ENCODE results near the gene CEP128.

The CEP128 gene

DNA sequence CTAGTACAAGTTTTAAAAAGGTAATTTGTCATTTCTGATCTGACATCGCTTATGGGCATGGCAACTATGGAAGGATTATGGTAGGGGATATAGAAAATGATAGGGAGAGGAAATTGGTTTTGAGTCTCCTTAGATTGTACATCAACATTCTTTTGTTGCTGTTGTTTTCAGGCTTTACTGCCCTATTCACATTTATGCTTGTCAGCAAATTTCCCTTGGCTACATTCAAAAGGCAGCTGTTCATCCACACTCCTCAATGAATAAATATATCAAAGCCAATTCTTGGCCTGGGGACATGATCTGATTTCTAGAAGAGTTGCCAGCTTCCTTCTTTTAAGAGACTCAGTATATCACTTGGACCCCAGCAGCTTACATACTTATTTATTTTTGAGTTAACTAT, 283.4 kb downstream of the CEP128 start:
- no peak for DNase-seq

DNA sequence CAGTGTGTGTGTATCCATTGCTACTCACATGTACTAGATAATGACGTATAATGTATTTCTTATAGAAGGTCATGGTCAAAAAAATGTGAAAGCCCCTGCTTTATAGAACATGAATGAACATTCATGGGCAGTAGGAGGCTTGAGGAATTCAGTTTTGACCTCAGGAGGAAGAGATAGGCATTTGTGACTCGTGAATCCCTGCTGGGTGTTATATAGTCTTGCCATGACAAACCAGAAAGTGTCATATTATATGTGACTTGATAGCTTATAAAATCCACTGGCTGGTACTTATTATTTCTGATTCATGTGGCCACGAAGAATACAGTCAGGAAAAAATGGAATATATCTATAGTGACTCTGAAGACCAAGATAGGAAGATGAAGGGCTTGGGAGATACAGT, 287.6 kb downstream of the CEP128 start:
- no peak for DNase-seq

DNA sequence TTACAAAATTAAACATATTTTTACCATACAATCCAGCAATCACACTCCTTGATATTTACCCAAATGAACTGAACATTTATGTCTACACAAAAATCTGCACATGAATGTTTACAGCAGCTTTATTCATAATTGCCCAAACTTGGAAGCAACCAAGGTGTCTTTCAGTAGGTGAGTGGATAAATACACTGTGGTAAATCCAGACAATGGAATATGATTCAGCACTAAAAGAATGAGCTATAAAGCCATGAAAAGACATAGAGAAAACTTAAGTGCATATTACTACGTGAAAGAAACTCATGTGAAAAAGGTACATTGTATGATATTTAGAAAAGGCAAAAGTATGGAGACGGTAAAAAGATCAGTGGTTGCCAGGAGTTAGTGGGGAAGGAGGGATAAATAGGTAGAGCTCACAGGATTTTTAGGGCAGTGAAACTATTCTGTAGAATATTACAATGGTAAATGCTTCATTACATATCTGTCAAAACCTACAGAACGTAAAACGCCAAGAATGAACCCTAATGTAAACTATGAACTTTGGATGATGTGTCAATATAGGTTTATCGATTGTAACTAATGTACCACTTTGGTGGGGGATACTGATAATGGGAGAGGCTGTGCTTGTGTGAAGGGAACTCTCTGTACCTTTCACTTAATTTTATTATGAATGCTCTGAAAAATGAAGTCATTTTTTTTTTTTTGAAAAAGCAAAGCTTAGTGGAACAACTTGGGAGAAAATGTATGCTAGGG, 295.7 kb downstream of the CEP128 start:
- DNase-seq: no peak

DNA sequence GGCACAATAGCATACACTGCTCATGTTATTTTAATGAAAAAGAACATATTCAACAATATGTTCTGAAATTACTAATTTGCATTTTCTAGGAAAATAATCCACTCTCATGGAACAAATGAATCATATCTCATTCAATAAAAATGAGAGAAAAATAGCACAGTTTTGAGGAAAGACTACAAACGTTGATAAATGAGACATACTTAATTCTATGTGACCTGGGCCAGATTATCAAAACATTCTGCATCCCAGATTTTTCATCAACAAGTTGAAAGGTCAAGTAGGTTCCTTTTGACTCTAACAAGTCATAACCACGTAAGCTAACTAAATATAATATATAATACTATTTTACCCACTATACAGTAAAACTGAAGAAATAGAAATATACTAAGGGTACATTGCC, 296.7 kb downstream of the CEP128 start:
- DNase-seq: no peak

DNA sequence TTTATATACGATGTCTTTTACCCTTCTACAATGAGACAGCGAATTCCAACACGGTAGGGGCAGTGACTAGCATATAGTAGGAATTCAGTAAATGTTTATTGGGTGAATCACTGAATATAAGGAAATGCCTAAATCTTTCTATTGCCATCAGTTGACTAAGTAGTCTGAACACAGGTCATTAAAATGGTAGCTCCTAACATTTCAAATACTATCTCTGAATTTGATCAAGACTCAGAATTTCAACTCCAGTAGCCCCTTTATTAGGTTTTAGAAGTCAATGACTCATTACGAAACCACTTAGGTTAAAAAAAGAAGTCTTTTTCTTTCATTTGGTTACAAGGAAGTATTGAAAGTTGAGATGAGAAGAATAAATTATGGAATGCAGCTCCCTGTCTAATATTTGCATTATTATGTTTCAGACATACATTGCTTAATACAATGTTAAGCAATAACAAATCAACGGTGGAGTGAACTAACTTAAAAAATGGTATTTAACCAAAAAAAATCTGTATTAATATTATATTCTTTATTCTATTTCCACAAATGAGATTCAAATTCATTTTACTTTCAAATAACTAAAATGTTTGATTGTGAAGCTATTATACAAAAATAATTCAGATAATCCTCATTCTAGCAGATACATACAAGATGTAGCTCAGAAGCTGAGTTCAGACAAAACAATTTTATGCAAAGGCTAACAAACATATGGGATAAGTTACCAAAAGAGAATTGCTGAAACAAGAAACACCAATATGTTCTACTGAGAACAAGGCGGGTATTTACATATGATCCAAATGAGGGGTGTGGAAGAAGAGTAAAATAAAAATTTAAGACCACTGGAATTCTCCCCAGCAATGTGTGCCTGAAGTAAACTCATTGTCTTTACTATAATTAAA, 302.7 kb downstream of the CEP128 start:
- no peak for DNase-seq

DNA sequence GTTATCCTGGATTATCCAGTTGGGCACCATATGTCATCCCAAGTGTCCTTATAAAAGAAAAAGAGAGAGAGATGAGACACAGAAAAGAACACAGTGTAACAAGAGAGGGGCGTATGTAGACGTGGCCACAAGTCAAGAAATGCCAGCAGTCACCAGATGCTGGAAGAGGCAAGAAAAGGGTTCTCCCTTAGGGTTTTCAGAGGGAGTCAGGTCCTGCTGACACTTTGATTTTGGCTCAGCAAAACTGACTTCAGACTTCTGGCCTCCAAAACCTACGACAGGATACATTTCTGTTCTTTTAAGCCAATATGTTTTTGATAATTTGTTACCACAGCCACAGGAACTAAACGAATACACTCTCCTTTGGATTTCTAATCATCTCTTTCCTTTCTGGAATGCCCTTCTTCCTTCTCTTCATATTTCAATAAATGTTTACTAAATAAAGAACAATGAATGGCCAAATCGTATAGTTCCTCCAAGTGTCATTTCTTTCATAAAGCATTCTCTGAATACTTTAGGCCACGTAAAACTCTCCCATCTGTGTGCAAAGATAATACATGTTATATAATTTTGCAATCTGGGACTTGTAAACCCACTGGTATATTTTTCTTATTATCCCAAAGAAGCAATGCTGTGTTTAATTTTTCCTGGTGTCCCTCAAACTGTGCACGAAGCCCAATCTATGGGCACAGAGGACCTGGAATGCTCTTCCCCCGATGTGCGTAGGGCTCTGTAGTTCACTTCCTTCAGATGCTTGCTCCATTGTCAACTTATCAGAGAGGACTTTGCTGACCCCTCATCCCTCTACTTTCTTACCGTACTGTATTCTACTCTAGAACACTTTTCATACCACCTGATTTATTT, 303.6 kb downstream of the CEP128 start:
- DNase-seq: no peak

DNA sequence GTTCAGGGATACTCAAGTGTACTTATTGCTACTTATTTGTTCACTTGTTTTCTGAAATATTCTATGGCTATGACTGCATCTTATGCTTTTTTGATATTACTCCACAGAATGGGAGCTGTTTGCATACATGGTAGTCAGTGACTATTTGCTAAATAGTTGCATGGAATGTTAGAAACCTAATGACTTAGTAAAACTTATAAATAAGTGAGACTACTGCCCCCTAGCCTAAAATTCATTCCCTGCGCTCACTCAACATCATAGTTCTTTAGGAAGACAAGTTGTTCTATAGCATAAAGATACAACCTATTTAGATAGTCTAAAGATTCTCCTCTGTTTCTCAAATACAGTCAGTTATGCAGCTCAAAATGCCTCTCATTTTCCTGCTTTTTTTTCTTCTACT, 305.5 kb downstream of the CEP128 start:
- DNase-seq: no peak

DNA sequence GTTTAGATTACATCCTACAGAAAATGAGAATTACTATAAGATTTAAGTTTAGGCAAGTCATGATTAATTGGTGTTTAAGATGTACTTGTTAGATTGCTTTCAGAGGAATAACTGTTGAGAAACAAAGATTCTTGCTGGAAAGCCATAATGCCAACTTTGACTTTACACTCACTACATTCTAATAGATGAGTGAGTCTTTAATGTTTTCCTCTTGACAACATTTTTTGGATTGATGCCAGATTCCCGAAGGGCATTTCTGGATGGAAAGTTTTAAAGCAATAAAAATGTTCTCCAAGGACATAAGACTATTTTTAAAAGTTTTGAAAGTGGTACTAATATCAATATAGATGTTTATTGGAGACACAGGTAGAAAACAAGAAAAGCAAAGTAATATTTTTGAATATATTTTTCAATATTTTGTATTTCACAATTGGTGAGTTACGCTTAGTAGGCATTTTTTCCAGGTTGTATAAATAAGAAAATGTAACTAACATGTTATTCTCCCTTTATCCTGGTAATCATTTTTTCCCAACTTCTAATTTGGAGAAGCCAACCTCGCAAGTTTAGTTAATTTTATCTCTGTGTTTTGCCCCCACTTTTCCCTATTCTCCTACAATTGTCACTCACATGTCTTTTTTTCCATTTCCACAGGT, 307.3 kb downstream of the CEP128 start:
- no peak for DNase-seq

DNA sequence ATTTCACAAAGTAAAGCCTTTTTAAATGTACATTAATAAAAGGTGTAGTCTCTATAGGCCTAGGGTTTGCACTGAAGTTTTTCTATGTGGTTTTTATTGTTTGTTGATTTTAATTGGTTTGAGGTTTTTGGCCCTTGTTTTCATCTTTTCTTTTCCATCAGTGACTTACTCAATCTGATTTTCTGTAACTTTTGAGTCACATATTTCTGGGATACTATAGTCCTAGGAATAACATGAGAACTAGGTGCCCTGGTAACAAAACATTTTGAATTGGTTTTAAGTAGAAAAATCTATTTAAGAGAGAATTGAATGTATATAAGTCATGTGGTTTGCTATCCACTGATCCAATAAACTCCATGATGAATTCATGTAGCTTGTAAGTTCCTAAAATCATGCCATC, 311.9 kb downstream of the CEP128 start:
- no peak for DNase-seq

DNA sequence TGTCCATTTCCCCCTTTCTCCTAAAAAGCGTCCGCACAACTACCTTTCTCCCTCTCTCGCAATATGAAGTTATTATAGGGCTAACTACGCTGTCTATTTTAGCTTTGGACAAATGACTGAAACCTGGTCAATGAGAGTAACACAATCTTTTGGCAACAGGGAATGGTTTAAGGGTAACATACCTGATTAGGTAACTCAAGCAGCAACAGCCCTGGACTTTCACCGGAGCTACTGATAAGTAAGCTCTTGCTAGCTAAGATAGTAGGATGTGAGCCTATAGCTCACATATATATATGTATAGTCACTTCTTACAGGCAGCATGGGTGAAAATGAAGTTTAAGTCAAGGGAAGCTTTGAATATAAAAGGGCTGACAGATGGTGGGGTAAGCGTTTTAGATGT, 313.0 kb downstream of the CEP128 start:
- DNase-seq: no peak

DNA sequence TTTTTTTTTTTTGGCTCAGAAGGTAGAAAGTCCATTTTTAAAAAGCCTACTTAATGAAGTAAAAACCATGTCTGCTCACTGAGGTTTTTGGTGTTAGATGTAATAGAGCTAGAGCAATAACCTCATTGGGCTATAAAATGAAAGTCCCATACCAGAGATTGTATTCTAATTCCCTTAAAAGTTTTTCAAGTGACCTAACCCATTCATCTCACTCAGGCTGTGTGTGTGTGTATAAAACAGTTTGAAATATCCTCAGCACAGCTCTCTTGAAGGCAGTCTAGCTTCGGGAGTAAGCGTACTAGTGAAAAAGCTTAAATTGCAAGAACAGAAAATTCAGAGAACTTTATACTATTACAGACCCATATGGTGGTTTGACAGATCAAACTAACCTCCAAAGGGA, 313.8 kb downstream of the CEP128 start:
- no peak for DNase-seq

DNA sequence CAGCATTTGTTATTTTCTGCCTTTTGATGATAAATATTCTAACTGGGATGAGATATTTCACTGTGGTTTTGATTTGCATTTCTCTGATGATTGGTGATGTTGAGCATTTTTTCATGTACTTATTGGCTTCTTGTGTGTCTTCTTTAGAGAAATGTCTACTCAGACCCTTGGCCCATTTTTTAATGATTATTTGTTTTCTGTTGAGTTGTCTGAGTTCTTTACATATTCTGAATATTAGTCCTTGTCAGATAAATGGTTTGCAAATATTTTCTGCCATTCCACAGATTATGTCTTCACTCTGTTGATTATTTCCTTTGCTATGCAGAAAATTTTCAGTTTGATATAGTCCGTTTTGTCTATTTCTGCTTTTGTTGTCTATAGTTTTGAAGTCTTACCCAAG, 317.0 kb downstream of the CEP128 start:
- DNase-seq: no peak

DNA sequence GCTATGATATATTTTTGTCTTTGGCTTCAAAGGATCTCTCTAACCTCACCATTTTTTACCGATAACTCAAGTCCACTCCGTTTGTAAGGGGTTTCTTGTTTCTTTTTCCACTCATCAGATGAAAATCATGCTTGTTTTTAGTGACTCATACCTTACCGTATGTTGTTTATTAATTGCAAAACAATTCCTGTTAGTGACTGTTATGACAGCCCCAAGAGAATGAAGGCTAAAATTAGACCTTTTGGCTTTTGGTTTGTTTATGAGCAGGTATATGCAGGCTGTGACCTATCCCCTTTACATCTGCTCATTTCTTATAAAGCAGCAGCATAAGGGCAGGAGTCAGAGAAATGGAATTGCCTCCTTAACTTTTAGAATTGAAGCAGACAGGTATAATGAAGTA, 319.8 kb downstream of the CEP128 start:
- no peak for DNase-seq

DNA sequence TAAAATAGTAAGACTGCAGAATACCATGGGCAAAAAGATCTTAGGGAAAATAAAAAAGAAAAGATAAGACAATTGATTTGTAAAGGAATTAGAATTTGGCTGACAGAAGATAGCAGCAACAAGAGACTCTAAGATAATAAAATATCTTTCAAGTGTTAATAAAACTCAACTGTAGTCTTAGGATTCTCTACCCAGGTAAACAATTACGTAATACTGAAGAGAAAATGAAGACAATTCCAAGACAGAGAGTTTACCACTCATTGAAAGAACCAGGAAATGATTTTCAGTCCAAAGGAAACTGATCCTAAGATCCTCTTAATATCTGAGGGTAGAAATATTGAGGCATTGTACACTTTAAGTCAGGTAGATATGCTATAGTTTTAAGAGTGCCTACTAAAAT, 321.1 kb downstream of the CEP128 start:
- DNase-seq: no peak

DNA sequence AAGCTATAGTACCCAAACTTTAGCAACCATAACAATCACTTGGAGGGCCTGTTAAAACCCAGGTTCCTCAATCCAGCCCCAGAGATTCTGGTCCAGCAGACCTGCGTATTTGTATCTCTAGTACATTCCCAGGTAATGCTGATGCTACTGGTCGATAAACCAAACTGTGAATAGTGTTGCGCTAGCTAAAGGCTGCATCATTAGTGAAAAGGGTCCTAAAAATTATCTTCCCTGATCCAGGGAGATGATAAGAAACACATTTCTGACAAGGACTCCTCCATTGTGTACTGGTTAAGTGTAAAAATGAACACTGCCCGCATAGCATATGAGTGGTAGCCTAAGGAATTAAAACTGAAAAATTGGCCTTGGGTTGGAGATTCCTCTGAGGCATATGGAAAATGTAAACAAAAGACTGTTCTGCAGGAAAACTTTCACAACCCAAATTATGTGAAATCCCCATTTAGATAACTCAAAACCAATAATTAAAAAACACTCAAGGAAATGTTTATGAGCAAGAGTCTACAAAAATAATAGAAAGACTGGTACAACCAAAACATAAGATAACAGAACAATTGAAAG, 322.7 kb downstream of the CEP128 start:
- no peak for DNase-seq

DNA sequence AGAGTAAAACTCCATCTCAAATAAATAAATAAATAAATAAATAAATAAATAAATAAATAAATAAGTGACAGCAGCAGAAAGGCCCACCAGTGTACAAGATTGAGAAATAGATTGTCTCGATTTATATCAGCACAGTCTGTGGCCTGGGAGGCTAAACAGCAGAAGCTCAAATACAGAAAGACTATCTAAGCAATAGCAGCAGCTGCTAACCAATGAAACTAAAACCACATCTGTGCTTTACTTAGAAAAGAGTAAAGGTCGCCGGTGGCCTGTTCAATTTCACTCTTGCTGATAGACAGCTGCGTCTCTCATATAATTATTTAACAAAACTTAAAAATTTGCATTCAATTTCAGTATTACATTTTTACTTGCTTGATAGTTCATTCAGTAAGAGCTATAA, 325.7 kb downstream of the CEP128 start:
- no peak for DNase-seq

DNA sequence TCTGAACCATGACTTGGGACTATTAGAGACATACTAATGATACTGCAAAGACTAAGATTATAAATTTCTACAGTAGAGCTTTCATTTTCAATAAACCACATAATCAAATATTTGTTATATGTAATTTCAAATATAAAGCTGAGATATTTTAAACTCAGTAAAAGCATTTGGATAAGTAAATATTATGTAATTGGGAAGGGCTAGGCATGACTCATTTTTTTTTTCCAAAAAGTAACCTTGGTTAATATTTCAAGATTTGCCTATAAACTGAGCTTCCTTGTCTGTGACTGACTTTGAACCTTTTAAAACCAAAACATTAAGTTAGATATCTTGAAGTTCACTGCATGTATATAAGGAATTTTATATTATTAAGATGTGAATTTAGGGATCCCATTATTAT, 332.5 kb downstream of the CEP128 start:
- no peak for DNase-seq

DNA sequence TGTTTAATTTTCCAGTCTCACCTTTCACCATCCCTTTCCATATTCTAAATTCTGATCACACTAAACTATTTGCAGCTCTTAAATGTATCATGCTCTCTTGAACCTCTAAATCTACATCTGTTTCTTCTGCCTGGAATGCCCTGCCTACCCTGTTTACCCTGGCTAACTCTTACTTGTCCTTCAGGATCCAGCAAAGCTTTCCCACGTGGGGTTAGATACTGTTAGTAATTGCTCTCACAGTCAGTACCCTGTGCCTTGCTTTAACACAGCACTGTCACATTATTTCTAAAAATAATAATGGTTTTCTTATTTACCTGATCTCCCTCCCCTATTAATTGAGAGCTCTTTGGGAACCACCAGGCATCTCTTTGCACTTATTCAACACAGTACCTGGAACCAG, 333.0 kb downstream of the CEP128 start:
- DNase-seq: no peak

DNA sequence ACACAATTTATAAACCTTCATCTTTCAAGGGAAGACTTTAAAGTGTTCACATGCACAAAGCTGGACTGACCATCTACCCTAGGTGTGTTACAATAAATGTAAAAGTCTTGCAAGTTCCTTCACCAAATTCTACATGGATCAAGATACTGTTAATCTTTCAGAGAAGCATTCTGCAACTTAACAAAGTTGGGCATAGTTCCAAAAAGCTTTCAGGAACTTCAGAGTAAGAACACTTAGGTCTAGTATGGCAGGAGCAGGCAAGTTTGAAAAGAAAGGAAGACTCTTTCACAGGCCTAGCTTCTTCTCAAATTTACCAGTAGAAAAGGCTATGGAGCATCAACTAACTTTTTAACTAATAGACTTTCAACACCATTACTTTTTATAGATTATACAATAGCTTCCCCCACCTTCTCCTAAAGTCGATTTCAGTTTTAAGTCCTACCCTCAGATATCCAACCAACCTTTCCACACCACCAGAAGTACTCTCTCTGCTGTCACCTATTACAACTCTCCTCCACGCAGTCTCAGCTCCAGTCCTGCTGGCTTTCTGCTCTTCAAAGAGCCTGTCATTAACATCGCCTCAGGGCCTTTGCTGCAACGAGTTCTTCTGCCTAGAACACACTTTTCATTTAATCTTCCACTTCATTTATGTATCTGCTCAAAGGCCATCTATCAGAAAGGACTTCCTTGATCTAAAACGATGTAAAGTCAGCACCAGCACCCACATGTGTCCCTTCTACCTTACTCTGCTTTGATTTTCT, 333.9 kb downstream of the CEP128 start:
- no peak for DNase-seq

DNA sequence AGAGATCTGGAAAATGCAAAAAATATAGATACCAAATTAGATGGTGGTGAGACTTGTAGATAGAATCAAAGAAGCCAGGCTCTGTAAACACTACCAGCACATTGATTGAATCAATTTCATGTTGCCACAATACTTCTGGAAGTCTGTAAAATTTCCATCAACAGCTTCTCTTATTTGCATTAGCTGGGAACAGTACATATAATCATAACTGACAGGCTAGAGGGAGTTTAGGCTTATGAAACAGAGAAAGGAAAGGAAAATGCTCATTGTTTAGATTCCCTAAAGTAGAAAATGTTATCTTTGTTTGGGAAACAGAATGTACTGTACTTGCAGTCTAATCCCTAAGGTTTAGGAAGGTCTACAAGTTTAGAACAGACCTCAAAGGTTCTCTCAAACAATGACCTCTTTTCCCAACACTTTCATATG, 335.2 kb downstream of the CEP128 start:
- no peak for DNase-seq

DNA sequence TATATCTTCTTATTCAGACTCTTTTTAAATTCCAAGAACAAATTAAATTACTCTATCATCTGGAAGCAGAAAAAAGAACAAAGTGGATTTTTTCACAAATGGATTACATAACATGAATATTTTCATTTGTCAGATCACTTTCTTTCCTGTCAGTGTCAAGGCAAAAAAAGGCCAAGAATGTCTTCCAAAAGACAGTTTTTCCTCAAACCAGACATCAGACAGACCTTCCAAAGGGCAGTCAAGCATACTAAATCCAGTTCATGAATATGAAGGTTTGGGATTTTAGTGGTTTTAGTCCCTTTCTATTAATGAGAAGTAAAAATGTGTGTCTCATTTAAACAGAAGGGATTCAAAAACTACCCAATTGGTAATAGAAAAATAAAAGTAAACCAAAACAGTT, 336.0 kb downstream of the CEP128 start:
- DNase-seq: no peak

DNA sequence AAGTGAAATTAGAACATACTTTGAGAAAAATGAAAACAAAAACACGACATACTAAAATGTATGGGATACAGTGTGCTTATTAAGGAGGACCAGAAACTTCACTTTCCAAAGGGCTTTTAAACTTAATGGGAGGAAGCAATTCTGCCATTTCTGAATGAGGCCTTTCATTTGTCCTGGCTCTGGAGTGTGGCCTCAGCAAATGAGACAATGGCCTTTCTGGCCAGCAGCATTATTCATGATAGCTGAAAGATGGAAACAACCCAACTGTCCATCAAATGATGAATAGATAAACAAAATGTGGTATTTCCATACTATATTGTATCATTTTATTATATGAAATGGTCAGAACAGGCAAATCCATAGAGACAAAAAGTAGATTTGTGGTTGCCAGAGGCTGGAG, 338.6 kb downstream of the CEP128 start:
- no peak for DNase-seq

Data from inflammatory macrophage treated with lipopolysaccharide for 1 hour (primary cell).